ENCODE measurements around the gene CHAD. TPM values are rescaled to one million over a fixed set of nuclear protein-coding genes. Genes with fewer than 3 reads are reported as not detected.
A peak's percentile ranks its signal among the peaks of the same experiment; 100 is the strongest.

Gene CHAD
- total and polyA plus RNA-seq, 2 of the 13 experiments (the other 11 are each of a cell fraction or from before 2014, with no cell fraction given), result 1.4 TPM; not detected in 1

GRCh38 chr17:50445730-50446325 is 22.9 kb downstream of the CHAD start (continued):
- no peak for TF ChIP-seq KDM2A (CRISPR knock-in tag; IDR thresholded peaks at IDR 0.05; ENCODE audit: borderline replicate concordance, low read depth)
- no peak for TF ChIP-seq PAWR (CRISPR knock-in tag; IDR thresholded peaks at IDR 0.05; ENCODE audit: borderline replicate concordance)
- TF ChIP-seq CSRNP1 (CRISPR knock-in tag; IDR thresholded peaks at IDR 0.05), result no peak
- no peak for TF ChIP-seq SALL1 (CRISPR knock-in tag; IDR thresholded peaks at IDR 0.05)

GRCh38 chr17:50444841-50445715 is 23.6 kb downstream of the CHAD start:
- FAIRE-seq, result no peak
- intact Hi-C loops (cut with micrococcal nuclease; ENCODE audit: unreplicated experiment), result no loop called here
- no peak overlapping the region for H3K27ac ChIP-seq (ENCODE audit: extremely low read length, insufficient read depth, low read length)
- no peaks in the 10 kb centered on the region for H3K9me3 ChIP-seq (ENCODE audit: low read length)
- POLR2A ChIA-PET, result interaction anchor here (1.2 to 1.4 kb wide), 2 partner anchors 16 kb away, joined by 3 to 4 read pairs; no protein-coding TSS in a partner anchor
- H3K27me3 ChIP-seq (ENCODE audit: control insufficient read depth in 1 of 2, insufficient read depth in 2 of 2, low read length in 2 of 2), result no peaks in the 10 kb centered on the region
- WGBS (ENCODE audit: low lambda C conversion rate), result 97% methylated on average over 6 of the region's 6 CpGs
- ATAC-seq, result no peak
- H4K20me1 ChIP-seq (ENCODE audit: insufficient read depth, low read length), result no peaks in the 10 kb centered on the region
- no peak overlapping the region for H2AFZ ChIP-seq (ENCODE audit: low read length)
- BruUV-seq (replicated peaks), result no TSS peak
- H3K9ac ChIP-seq (ENCODE audit: insufficient read depth, low read depth, low read length), result no peak overlapping the region
- peak; percentile 49; the same call in 1 of the 2 replicates for TF ChIP-seq ZNF121 (CRISPR knock-in tag; IDR thresholded peaks at IDR 0.05)
- no peak for TF ChIP-seq BRD4 (CRISPR knock-in tag; IDR thresholded peaks at IDR 0.05)
- peaks cover 10% of the 10 kb centered on the region for H3K79me2 ChIP-seq (ENCODE audit: insufficient read depth, low read length)
- H3K36me3 ChIP-seq (replicated peaks in 1 of 2; ENCODE audit: control insufficient read depth in 1 of 2, insufficient read depth in 2 of 2, low read length in 2 of 2), result peaks cover 3 to 6% of the 10 kb centered on the region in 2 experiments; a peak in 2 of 5 replicates
- H3K4me3 ChIP-seq (replicated peaks in 1 of 3; ENCODE audit: insufficient read depth in 1 of 3, low read depth in 2 of 3, low read length in 3 of 3), result no peak overlapping the region
- CTCF ChIA-PET (ENCODE audit: low intra/inter-chr PET ratio, low total read pairs), result no interaction called here
- in situ Hi-C loops (cut with HindIII; ENCODE audit: extremely low pct_ligation_motif_present, low pct_unique_long_range_greater_than_20kb), result no loop called here
- DNase-seq (ENCODE audit: low spot score), result no peak
- no peak overlapping the region for H3K4me2 ChIP-seq (ENCODE audit: low read depth, low read length)
- H3K4me1 ChIP-seq (ENCODE audit: insufficient read depth, low read length), result peaks cover 40% of the 10 kb centered on the region
